ENCODE results near the gene CLDN22. TPM values are rescaled to one million over a fixed set of nuclear protein-coding genes. Genes with fewer than 3 reads are reported as not detected.

The CLDN22 gene
- total RNA-seq, 4 donors from 2014 or later = not detected

DNA sequence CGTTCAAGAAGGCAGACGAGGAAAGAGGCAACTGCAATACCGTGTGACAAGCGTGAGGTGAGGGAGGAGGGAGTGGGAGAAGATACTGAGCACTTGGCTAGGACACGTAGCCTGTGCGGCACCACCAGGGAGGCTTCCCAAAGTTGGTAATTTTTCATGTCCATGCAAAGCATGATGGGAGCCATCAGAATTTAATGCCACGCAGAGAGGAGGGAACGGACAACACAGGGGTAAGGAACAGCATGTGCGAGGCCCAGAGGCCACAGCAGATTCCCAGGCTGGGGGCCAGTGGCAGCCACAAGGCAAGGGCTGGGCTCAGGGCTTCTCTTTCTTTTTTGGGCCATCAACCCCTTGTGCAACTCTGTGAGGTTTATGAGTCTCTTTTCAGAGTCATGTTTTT is 13.1 kb upstream of the CLDN22 start:
- Histone ChIP-seq H3K9me3 (peaks cover 0 to 6% (median 0%) of the 10 kb centered on the region in 4 donors), H3K36me3 (no peaks in the 10 kb centered on the region), H3K27me3 (no peaks in the 10 kb centered on the region), H3K4me3 (no peak overlapping the region), H3K27ac (no peak overlapping the region), H3K4me1 (peaks cover 0 to 5% (median 0%) of the 10 kb centered on the region in 4 donors)
- no peak for TF ChIP-seq EP300 (IDR thresholded peaks at IDR 0.05)
- TF ChIP-seq, protein P1, sequence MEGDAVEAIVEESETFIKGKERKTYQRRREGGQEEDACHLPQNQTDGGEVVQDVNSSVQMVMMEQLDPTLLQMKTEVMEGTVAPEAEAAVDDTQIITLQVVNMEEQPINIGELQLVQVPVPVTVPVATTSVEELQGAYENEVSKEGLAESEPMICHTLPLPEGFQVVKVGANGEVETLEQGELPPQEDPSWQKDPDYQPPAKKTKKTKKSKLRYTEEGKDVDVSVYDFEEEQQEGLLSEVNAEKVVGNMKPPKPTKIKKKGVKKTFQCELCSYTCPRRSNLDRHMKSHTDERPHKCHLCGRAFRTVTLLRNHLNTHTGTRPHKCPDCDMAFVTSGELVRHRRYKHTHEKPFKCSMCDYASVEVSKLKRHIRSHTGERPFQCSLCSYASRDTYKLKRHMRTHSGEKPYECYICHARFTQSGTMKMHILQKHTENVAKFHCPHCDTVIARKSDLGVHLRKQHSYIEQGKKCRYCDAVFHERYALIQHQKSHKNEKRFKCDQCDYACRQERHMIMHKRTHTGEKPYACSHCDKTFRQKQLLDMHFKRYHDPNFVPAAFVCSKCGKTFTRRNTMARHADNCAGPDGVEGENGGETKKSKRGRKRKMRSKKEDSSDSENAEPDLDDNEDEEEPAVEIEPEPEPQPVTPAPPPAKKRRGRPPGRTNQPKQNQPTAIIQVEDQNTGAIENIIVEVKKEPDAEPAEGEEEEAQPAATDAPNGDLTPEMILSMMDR (IDR thresholded peaks at IDR 0.05) = no peak
- TF ChIP-seq POLR2A (IDR thresholded peaks at IDR 0.05) = no peak
- DNase-seq (ENCODE audit: low spot score in 2 of 2) = no peak
- WGBS, 2 donors = 90 to 91% methylated on average over 9 of the region's 9 CpGs

DNA sequence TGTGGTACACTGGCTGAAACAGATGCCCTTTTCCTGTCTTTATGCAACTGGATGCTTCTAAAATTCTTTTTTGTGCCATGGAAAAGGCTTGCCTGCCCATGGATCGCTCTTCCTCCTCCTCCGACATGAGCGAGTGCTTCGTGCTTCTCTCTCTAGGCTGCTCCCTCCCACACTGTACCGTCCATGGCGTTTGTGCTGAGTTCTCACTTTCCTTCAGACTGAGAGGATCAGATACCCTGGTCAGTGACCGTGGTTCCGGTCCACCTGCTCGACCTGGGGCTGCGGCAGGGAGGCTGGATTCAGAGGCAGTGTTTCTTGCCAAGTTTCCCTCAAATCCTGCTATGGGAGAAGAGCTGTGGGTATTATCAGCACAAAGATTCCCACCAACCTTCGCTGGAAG is 12.4 kb upstream of the CLDN22 start:
- WGBS, 2 donors = 65% methylated on average over 11 of the region's 11 CpGs
- Histone ChIP-seq H3K4me3 (no peak overlapping the region), H3K27me3 (no peaks in the 10 kb centered on the region), H3K27ac (no peak overlapping the region), H3K4me1 (peaks cover 0 to 5% (median 0%) of the 10 kb centered on the region in 4 donors), H3K36me3 (no peaks in the 10 kb centered on the region), H3K9me3 (peaks cover 0 to 6% (median 0%) of the 10 kb centered on the region in 4 donors)
- TF ChIP-seq, protein P1 (IDR thresholded peaks at IDR 0.05) = no peak
- TF ChIP-seq POLR2A (IDR thresholded peaks at IDR 0.05) (no peak), EP300 (IDR thresholded peaks at IDR 0.05) (no peak)
- no peak for DNase-seq (ENCODE audit: low spot score in 2 of 2)

DNA sequence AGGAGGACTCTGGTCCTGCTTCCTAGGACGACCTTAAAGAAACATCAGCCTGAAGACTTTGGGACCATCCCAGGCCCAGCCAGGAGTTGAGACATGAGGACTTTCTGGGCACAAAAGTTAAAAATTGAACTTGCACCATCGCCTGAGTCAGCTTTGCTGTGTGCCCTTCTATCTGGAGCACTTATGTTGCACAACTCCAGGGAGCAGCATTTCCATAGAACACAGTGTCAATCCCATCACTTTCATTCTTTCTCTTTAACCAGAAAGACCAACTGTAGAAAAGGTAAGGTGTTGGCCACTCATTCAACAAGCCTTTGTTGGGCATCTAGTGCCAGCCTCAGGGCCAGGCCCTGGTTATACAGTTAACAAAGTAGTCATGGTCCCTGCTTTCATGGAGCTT is 10.8 kb upstream of the CLDN22 start:
- Histone ChIP-seq H3K4me3 (no peak overlapping the region), H3K27me3 (no peaks in the 10 kb centered on the region), H3K36me3 (peaks cover 0 to 6% (median 0%) of the 10 kb centered on the region in 3 donors), H3K27ac (no peak overlapping the region), H3K9me3 (peaks cover 0 to 6% (median 0%) of the 10 kb centered on the region in 4 donors), H3K4me1 (peaks cover 0 to 5% (median 0%) of the 10 kb centered on the region in 4 donors)
- no peak for TF ChIP-seq POLR2A (IDR thresholded peaks at IDR 0.05)
- no peak for TF ChIP-seq EP300 (IDR thresholded peaks at IDR 0.05)
- TF ChIP-seq, protein P1 (IDR thresholded peaks at IDR 0.05) = no peak
- DNase-seq (ENCODE audit: low spot score in 2 of 2) = no peak
- 94 to 96% methylated on average over 2 of the region's 2 CpGs for WGBS, 2 donors

DNA sequence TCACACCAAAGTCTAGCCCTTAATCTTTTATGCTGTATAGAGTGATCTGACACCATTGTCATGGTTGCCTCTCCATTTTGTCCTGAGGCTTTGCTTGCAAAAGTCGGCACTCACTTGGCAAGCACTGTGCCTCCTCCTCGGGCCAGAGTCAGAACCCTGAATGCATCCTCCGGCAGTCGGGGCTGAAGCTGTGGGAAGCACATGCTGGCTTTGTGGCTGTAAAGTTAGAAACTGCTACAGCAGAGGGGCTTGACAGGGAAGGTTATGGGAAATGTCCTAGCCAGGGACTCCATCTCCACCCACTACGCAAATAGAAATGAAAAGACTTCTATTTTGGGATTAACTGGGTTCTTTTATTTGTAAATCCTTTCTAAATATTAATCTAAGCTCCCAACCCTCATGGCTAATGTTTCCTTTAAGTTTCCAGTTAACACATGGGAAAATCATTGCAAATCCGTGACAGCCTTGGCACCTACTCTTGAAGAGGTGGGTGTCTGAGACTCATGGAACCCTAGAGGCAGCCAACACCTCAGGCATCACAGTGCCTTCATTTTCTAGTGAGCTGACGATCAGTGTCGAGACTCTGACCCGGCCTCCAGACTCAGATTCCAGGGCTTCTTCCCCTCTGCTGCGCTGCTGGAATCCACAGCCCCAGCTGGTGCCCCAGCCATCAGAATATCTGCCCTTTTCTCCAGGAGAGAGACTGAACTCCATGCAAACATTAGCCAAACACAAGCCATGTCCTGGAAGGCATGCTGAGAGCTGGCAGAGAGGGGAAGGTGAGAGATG is 10.1 kb upstream of the CLDN22 start:
- H3K36me3 ChIP-seq = peaks cover 0 to 6% (median 0%) of the 10 kb centered on the region in 3 donors
- no peak for DNase-seq (ENCODE audit: low spot score in 2 of 2)
- 62 to 66% methylated on average over 10 of the region's 10 CpGs for WGBS, 2 donors
- H3K9me3 ChIP-seq = peaks cover 0 to 6% (median 0%) of the 10 kb centered on the region in 4 donors
- TF ChIP-seq POLR2A (IDR thresholded peaks at IDR 0.05) (no peak), EP300 (IDR thresholded peaks at IDR 0.05) (no peak)
- TF ChIP-seq, protein P1 (IDR thresholded peaks at IDR 0.05) = no peak
- no peak overlapping the region for H3K27ac ChIP-seq
- no peak overlapping the region for H3K4me3 ChIP-seq
- no peaks in the 10 kb centered on the region for H3K27me3 ChIP-seq
- peaks cover 0 to under 1% (median 0%) of the 10 kb centered on the region in 4 donors for H3K4me1 ChIP-seq

DNA sequence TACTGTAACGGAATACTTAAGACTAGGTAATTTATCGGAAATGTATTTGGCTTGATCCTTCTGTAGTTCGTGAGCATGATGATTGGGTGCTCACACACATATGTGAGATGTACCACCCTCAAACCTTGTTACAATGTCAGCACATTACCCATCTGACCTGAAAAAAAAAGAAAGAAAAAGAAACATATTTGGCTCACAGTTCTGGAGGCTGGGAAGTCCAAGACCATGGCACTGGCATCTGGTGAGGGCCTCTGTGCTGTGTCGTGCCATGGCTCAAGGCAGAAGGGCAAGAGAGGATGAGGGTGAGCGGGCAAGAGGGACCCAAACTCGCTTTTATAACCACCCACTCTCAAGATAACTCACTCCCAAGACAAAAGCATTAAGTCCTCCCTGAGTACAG is 9.2 kb upstream of the CLDN22 start:
- Histone ChIP-seq H3K36me3 (peaks cover 0 to 6% (median 0%) of the 10 kb centered on the region in 3 donors), H3K4me1 (no peaks in the 10 kb centered on the region), H3K27me3 (no peaks in the 10 kb centered on the region), H3K4me3 (no peak overlapping the region), H3K27ac (no peak overlapping the region), H3K9me3 (peaks cover 0 to 6% (median 0%) of the 10 kb centered on the region in 4 donors)
- WGBS, 2 donors = 88 to 91% methylated on average over 6 of the region's 6 CpGs
- TF ChIP-seq EP300 (IDR thresholded peaks at IDR 0.05) = no peak
- TF ChIP-seq POLR2A (IDR thresholded peaks at IDR 0.05) = no peak
- no peak for DNase-seq (ENCODE audit: low spot score in 2 of 2)
